IPS-15b (cell line): ENCODE measurements around the gene L3MBTL3.

Experiments used
- H3K27me3 ChIP-seq: one replicate; pipeline ENCODE4 v1.6.1; 2013; ENCODE audit warnings: low read length; ENCODE audit not compliant: control insufficient read depth, insufficient read depth
- H3K36me3 ChIP-seq: one replicate; pipeline ENCODE4 v1.6.1; 2013; ENCODE audit warnings: low read length; ENCODE audit not compliant: control insufficient read depth, insufficient read depth
- H3K4me1 ChIP-seq: one replicate; pipeline ENCODE4 v1.6.1; 2013; ENCODE audit warnings: mild to moderate bottlenecking, low read length; ENCODE audit not compliant: control insufficient read depth, insufficient read depth
- H3K4me3 ChIP-seq: one replicate; pipeline ENCODE4 v1.5.1; 2013; ENCODE audit warnings: low read depth, low read length
- H3K9ac ChIP-seq: one replicate; pipeline ENCODE4 v1.6.1; 2013; ENCODE audit warnings: low read depth, mild to moderate bottlenecking, low read length
- H3K9me3 ChIP-seq: one replicate; pipeline ENCODE4 v1.6.1; 2013; ENCODE audit warnings: mild to moderate bottlenecking, low read length; ENCODE audit not compliant: control insufficient read depth, insufficient read depth

L3MBTL3 gene

GRCh38 chr6:130054725-130055124 lies 36.3 kb downstream of the L3MBTL3 start:
- Histone ChIP-seq H3K36me3 (peaks cover 6% of the 10 kb centered on the region), H3K9ac (no peak overlapping the region), H3K27me3 (no peaks in the 10 kb centered on the region), H3K4me3 (no peak overlapping the region), H3K4me1 (no peaks in the 10 kb centered on the region), H3K9me3 (no peaks in the 10 kb centered on the region)

DNA sequence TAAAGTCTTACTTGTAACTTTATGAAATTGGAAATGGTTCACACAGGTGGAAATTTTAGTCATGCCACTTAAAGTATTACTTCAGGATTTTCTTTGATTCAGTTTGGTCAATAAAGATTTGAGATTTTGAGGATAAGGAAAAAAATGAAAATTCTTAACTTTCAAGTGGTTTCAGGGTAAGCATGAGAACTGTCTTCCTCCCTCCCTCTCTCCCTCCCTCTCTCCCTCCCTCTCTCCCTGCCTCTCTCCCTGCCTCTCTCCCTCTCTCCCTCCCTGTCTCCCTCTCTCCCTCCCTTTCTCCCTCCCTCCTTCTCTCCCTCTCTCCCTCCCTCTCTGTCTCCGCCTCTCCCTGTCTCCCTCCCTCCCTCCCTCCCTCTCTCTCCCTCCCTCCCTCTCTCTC lies 36.9 kb downstream of the L3MBTL3 start:
- H3K4me3 ChIP-seq, result no peak overlapping the region
- no peaks in the 10 kb centered on the region for H3K9me3 ChIP-seq
- H3K9ac ChIP-seq, result no peak overlapping the region
- no peaks in the 10 kb centered on the region for H3K4me1 ChIP-seq
- no peaks in the 10 kb centered on the region for H3K27me3 ChIP-seq
- H3K36me3 ChIP-seq, result peaks cover 6% of the 10 kb centered on the region

DNA sequence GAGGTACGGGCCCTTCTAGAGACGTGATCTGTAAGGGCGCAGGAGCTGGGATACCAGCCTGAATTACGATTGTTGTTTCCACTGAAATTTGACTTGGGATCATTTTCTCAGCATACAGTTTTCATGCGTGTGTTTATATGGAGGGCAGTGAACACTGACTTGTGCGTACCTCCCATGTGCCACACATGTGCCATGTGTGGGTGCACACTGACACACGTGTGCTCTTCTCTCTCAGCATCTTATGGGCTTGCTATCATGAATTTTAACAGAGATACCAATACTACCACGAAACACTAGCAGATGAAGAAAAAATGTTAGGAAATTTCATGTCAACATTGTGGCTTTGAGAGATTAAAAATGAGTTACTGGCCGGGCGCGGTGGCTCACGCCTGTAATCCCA lies 39.1 kb downstream of the L3MBTL3 start:
- H3K9me3 ChIP-seq, result no peaks in the 10 kb centered on the region
- no peak overlapping the region for H3K9ac ChIP-seq
- no peaks in the 10 kb centered on the region for H3K27me3 ChIP-seq
- no peaks in the 10 kb centered on the region for H3K4me1 ChIP-seq
- H3K36me3 ChIP-seq, result peaks cover 6% of the 10 kb centered on the region
- no peak overlapping the region for H3K4me3 ChIP-seq

DNA sequence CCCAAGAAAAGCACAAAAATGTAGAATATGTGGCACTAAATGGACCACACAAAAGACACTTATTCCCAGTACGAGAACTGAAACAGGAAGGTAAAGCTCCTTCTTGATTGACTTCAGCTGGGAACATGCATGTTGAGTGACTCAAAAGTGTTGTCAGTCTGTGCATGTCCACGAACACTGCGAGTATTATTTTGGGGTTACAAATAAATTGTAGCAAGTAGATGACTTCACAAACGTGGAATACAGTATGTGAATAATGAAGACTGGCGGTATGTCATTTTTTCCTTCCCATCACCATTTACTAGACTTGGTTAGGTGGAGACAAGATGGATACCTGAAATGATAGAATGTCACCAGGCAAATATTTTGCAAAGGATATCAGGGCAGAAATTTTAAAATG lies 45.4 kb downstream of the L3MBTL3 start:
- Histone ChIP-seq H3K4me3 (no peak overlapping the region), H3K27me3 (no peaks in the 10 kb centered on the region), H3K9me3 (no peaks in the 10 kb centered on the region), H3K9ac (no peak overlapping the region), H3K36me3 (no peaks in the 10 kb centered on the region), H3K4me1 (no peaks in the 10 kb centered on the region)

DNA sequence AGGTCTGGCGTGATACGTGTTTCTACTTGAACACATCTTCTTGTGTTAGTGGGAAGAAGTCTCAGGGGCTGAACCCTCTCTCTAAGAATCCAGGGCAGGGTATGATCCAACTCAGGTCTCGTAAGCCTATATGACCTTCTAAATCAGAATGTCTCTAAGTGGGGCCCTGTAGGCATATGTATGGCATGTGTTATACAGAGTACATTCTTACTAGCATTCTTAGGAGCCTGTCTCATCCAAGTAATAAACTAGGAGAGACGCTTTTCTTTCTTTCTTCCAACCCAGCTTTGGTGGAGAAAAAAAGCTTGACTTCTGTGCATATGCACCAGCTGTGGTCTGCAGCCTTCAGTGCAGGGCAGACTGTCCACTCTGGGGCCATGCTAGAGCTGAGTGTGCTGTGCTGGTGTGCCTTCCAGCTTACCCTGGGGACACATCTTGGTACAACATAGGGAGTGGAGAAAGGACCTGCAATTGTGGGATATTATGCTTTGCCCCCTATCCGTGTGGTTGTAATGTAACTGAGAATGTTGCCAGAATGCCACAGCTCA lies 47.3 kb downstream of the L3MBTL3 start:
- Histone ChIP-seq H3K27me3 (no peaks in the 10 kb centered on the region), H3K9me3 (no peaks in the 10 kb centered on the region), H3K4me3 (no peak overlapping the region), H3K9ac (no peak overlapping the region), H3K4me1 (no peaks in the 10 kb centered on the region), H3K36me3 (no peaks in the 10 kb centered on the region)

DNA sequence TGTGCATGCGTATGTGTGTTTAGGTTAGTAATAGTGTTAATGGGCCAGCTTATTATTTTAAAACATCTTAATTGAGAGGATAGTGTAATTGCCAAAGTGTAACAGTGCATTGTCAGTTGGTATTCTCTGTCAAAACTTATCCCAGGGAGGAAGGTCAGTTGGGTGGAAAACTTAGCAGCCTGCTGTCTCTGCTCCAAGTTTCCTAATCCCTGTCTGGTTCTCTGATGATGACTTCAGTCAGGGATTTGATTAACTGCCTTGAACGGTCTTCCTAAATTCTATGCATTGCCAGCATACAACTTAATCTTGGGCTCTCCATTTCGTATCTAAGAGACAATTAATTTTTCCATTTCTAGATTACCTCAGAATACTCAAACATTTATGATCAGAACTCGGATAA lies 51.1 kb downstream of the L3MBTL3 start:
- no peak overlapping the region for H3K4me3 ChIP-seq
- no peaks in the 10 kb centered on the region for H3K4me1 ChIP-seq

DNA sequence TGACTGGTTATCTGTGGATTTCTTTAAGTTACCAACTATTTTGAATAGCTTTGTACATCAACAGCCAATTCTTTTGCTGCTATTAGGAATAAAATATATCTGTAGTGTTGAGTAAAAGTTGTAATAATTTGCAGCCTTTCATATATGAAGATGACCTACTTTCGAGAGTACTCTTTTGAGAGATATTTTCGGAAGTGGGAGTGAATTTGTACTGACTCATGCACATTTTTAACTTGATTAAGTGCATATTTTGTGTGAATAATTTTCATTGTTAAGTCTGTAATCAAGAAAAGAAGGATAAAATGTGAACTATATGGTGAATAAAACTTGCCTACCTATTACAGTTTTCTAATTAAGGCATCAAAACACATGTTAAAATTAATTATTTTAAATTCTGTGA lies 51.9 kb downstream of the L3MBTL3 start:
- Histone ChIP-seq H3K9ac (no peak overlapping the region), H3K36me3 (no peaks in the 10 kb centered on the region), H3K9me3 (no peaks in the 10 kb centered on the region), H3K27me3 (no peaks in the 10 kb centered on the region), H3K4me1 (no peaks in the 10 kb centered on the region), H3K4me3 (no peak overlapping the region)

More for the DNA sequence above, 51.1 kb downstream of the L3MBTL3 start:
- Histone ChIP-seq H3K9me3 (no peaks in the 10 kb centered on the region), H3K27me3 (no peaks in the 10 kb centered on the region), H3K9ac (no peak overlapping the region), H3K36me3 (no peaks in the 10 kb centered on the region)

- H3K27me3 ChIP-seq, result no peaks in the 10 kb centered on the region
- H3K9me3 ChIP-seq, result no peaks in the 10 kb centered on the region
- H3K36me3 ChIP-seq, result no peaks in the 10 kb centered on the region
- no peaks in the 10 kb centered on the region for H3K4me1 ChIP-seq
- H3K9ac ChIP-seq, result no peak overlapping the region
- no peak overlapping the region for H3K4me3 ChIP-seq
These were observed 52.4 kb downstream of the L3MBTL3 start for GRCh38 chr6:130070792-130071191.

- no peaks in the 10 kb centered on the region for H3K36me3 ChIP-seq
- H3K9me3 ChIP-seq, result no peaks in the 10 kb centered on the region
- H3K4me3 ChIP-seq, result no peak overlapping the region
- no peak overlapping the region for H3K9ac ChIP-seq
- H3K4me1 ChIP-seq, result no peaks in the 10 kb centered on the region
- H3K27me3 ChIP-seq, result no peaks in the 10 kb centered on the region
These were observed 57.6 kb downstream of the L3MBTL3 start for GRCh38 chr6:130075879-130076460.

- H3K4me3 ChIP-seq, result no peak overlapping the region
- no peaks in the 10 kb centered on the region for H3K36me3 ChIP-seq
- H3K9ac ChIP-seq, result no peak overlapping the region
- no peaks in the 10 kb centered on the region for H3K9me3 ChIP-seq
- no peaks in the 10 kb centered on the region for H3K4me1 ChIP-seq
- H3K27me3 ChIP-seq, result no peaks in the 10 kb centered on the region
These were observed 58.1 kb downstream of the L3MBTL3 start for GRCh38 chr6:130076512-130076911.

- no peaks in the 10 kb centered on the region for H3K27me3 ChIP-seq
- no peaks in the 10 kb centered on the region for H3K36me3 ChIP-seq
- H3K9ac ChIP-seq, result no peak overlapping the region
- no peaks in the 10 kb centered on the region for H3K4me1 ChIP-seq
- H3K4me3 ChIP-seq, result no peak overlapping the region
- H3K9me3 ChIP-seq, result no peaks in the 10 kb centered on the region
These were observed 72.4 kb downstream of the L3MBTL3 start for GRCh38 chr6:130090796-130091195.

GRCh38 chr6:130093546-130093945 lies 75.2 kb downstream of the L3MBTL3 start:
- H3K4me3 ChIP-seq, result no peak overlapping the region
- H3K36me3 ChIP-seq, result no peaks in the 10 kb centered on the region
- no peaks in the 10 kb centered on the region for H3K9me3 ChIP-seq
- H3K9ac ChIP-seq, result no peak overlapping the region
- no peaks in the 10 kb centered on the region for H3K4me1 ChIP-seq
- no peaks in the 10 kb centered on the region for H3K27me3 ChIP-seq
